H9 (cell line): ENCODE measurements around the gene MYO10. TPM values are rescaled to one million over a fixed set of nuclear protein-coding genes. Genes with fewer than 3 reads are reported as not detected.

ENCODE experiments used
- DNase-seq: peaks from one replicate; pipeline ENCODE4 v3.0.0-alpha.2; 2017
- H2AFZ ChIP-seq: one replicate; pipeline ENCODE4 v1.6.1; 2013; ENCODE audit warnings: mild to moderate bottlenecking, low read length, control low read depth, moderate library complexity
- H2AK5ac ChIP-seq: 2 replicates; pipeline ENCODE4 v1.6.1; 2013; ENCODE audit warnings: low read length, control low read depth, mixed read lengths; ENCODE audit not compliant: insufficient read length
- H2BK120ac ChIP-seq: one replicate; pipeline ENCODE4 v1.6.1; 2013; ENCODE audit warnings: low read depth, mild to moderate bottlenecking, low read length, control low read depth, inconsistent platforms; ENCODE audit not compliant: poor library complexity, severe bottlenecking
- H2BK12ac ChIP-seq: 2 replicates; pipeline ENCODE4 v1.6.1; 2013; ENCODE audit warnings: low read length, control low read depth, mixed read lengths, low read depth; ENCODE audit not compliant: insufficient read length
- H2BK15ac ChIP-seq: 2 replicates; pipeline ENCODE4 v1.6.1; 2013; ENCODE audit warnings: low read depth, low read length, control low read depth
- H2BK20ac ChIP-seq: one replicate; pipeline ENCODE4 v1.6.1; 2013; ENCODE audit warnings: low read depth, mild to moderate bottlenecking, low read length, control low read depth, inconsistent platforms; ENCODE audit not compliant: poor library complexity, severe bottlenecking
- H2BK5ac ChIP-seq: 2 replicates; pipeline ENCODE4 v1.6.1; 2013; ENCODE audit warnings: low read length, control low read depth, mixed read lengths; ENCODE audit not compliant: insufficient read length
- H3K14ac ChIP-seq: 2 replicates; pipeline ENCODE4 v1.6.1; 2013; ENCODE audit warnings: low read length, control low read depth; ENCODE audit not compliant: insufficient read depth
- H3K18ac ChIP-seq: 2 replicates; pipeline ENCODE4 v1.6.1; 2013; ENCODE audit warnings: low read depth, mild to moderate bottlenecking, mixed read lengths, low read length, control low read depth; ENCODE audit not compliant: insufficient read length
- H3K23ac ChIP-seq: 2 replicates; pipeline ENCODE4 v1.6.1; 2013; ENCODE audit warnings: low read length, control low read depth, mixed read lengths, low read depth; ENCODE audit not compliant: insufficient read length
- H3K23me2 ChIP-seq: 2 replicates; pipeline ENCODE4 v1.6.1; 2013; ENCODE audit warnings: low read depth, mild to moderate bottlenecking, mixed read lengths, low read length, control low read depth; ENCODE audit not compliant: insufficient read length, poor library complexity, severe bottlenecking
- H3K27ac ChIP-seq: 2 replicates; pipeline ENCODE4 v1.5.1; 2013; ENCODE audit warnings: low read length, control low read depth, mixed read lengths, low read depth; ENCODE audit not compliant: insufficient read length
- H3K27me3 ChIP-seq: 2 replicates; pipeline ENCODE4 v1.6.1; 2013; ENCODE audit warnings: low read length, control low read depth, inconsistent platforms; ENCODE audit not compliant: insufficient read depth
- H3K4ac ChIP-seq: 2 replicates; pipeline ENCODE4 v1.6.1; 2013; ENCODE audit warnings: low read depth, mild to moderate bottlenecking, control low read depth, inconsistent platforms, low read length, moderate library complexity
- H3K4me1 ChIP-seq: 2 replicates; pipeline ENCODE4 v1.6.1; 2013; ENCODE audit warnings: low read length, control low read depth, inconsistent platforms; ENCODE audit not compliant: insufficient read depth
- H3K4me2 ChIP-seq: 2 replicates; pipeline ENCODE4 v1.6.1; 2013; ENCODE audit warnings: low read length, control low read depth, mixed read lengths; ENCODE audit not compliant: insufficient read length, insufficient read depth
- H3K56ac ChIP-seq: 2 replicates; pipeline ENCODE4 v1.6.1; 2013; ENCODE audit warnings: low read depth, mild to moderate bottlenecking, mixed read lengths, low read length, control low read depth; ENCODE audit not compliant: insufficient read length
- H3K79me1 ChIP-seq: 2 replicates; pipeline ENCODE4 v1.6.1; 2013; ENCODE audit warnings: low read depth, mild to moderate bottlenecking, moderate library complexity, low read length, control low read depth, inconsistent platforms; ENCODE audit not compliant: insufficient read depth, poor library complexity, severe bottlenecking
- H3K79me2 ChIP-seq: 2 replicates; pipeline ENCODE4 v1.6.1; 2013; ENCODE audit warnings: low read length, control low read depth, inconsistent platforms; ENCODE audit not compliant: insufficient read depth
- H3K9ac ChIP-seq: 2 replicates; pipeline ENCODE4 v1.6.1; 2013; ENCODE audit warnings: low read length, control low read depth, mixed read lengths; ENCODE audit not compliant: insufficient read length; ENCODE audit errors: extremely low read depth
- H3K9me3 ChIP-seq: one replicate; pipeline ENCODE4 v1.6.1; 2013; ENCODE audit warnings: low read depth, low read length, inconsistent platforms; ENCODE audit not compliant: control insufficient read depth
- H3T11ph ChIP-seq: one replicate; pipeline ENCODE4 v1.6.1; 2013; ENCODE audit warnings: mild to moderate bottlenecking, low read length, control low read depth, inconsistent platforms
- H4K20me1 ChIP-seq: one replicate; pipeline ENCODE4 v1.6.1; 2013; ENCODE audit not compliant: control insufficient read depth, insufficient read length, insufficient read depth
- H4K5ac ChIP-seq: 2 replicates; pipeline ENCODE4 v1.6.1; 2013; ENCODE audit warnings: low read depth, mild to moderate bottlenecking, mixed read lengths, low read length, control low read depth; ENCODE audit not compliant: insufficient read length
- H4K8ac ChIP-seq: replicated peaks from 2 replicates; pipeline ENCODE4 v1.6.1; 2013; ENCODE audit warnings: low read length, control low read depth, mixed read lengths, low read depth; ENCODE audit not compliant: insufficient read length
- H4K91ac ChIP-seq: 2 replicates; pipeline ENCODE4 v1.6.1; 2013; ENCODE audit warnings: low read depth, mild to moderate bottlenecking, moderate library complexity, mixed read lengths, low read length, control low read depth; ENCODE audit not compliant: insufficient read length
- H3K27ac Mint-ChIP-seq, 3 experiments: 2 replicates in 2 of 3; 3 replicates in 1 of 3; pipeline ENCODE4 v1.8.0; 2020 to 2021; ENCODE audit warnings: mixed read lengths in 3 of 3, mild to moderate bottlenecking in 1 of 3, moderate library complexity in 1 of 3
- H3K27me3 Mint-ChIP-seq: 2 replicates; pipeline ENCODE4 v1.8.0; 2021; ENCODE audit warnings: low read depth, mild to moderate bottlenecking, moderate library complexity, mixed read lengths
- H3K36me3 Mint-ChIP-seq, 3 experiments: 2 replicates in 2 of 3; 3 replicates in 1 of 3; pipeline ENCODE4 v1.8.0; 2020 to 2021; ENCODE audit warnings: low read depth in 3 of 3, mixed read lengths in 3 of 3; ENCODE audit not compliant: insufficient read depth in 1 of 3
- H3K4me1 Mint-ChIP-seq, 2 experiments: 2 replicates each; pipeline ENCODE4 v1.8.0; 2020; ENCODE audit warnings: mixed read lengths in 2 of 2
- H3K4me3 Mint-ChIP-seq, 2 experiments: 2 replicates in 1 of 2; 3 replicates in 1 of 2; pipeline ENCODE4 v1.8.0; 2020 to 2021; ENCODE audit warnings: mild to moderate bottlenecking in 2 of 2, mixed read lengths in 2 of 2, moderate library complexity in 1 of 2
- H3K9me3 Mint-ChIP-seq, 2 experiments: 2 replicates in 1 of 2; 3 replicates in 1 of 2; pipeline ENCODE4 v1.8.0; 2020; ENCODE audit warnings: mild to moderate bottlenecking in 2 of 2, mixed read lengths in 2 of 2, moderate library complexity in 1 of 2
- CTCF ChIP-seq: fragments of 200-600 bp; sonication (generic); conservative IDR thresholded peaks from 3 replicates; pipeline ENCODE4 v1.8.0; 2021; ENCODE audit warnings: antibody characterized with exemption, mild to moderate bottlenecking
- WGBS: extraction: QIAGEN DNeasy Blood & Tissue Kit; methylation state at CpG from one replicate; pipeline ENCODE4 v1.1.7; 2013; ENCODE audit warnings: missing lambda C conversion rate, low lambda C conversion rate, mixed read lengths; ENCODE audit not compliant: insufficient read length; ENCODE audit errors: extremely low coverage; 5-methylcytosine and 5-hydroxymethylcytosine counted together
- total RNA-seq: library from RNA; stranded (reverse); gene quantifications from 2 replicates; pipeline ENCODE4 v1.2.1, GENCODE V29; 2021

Gene MYO10
- total RNA-seq, 1 experiment from 2014 or later: 127 TPM

DNA sequence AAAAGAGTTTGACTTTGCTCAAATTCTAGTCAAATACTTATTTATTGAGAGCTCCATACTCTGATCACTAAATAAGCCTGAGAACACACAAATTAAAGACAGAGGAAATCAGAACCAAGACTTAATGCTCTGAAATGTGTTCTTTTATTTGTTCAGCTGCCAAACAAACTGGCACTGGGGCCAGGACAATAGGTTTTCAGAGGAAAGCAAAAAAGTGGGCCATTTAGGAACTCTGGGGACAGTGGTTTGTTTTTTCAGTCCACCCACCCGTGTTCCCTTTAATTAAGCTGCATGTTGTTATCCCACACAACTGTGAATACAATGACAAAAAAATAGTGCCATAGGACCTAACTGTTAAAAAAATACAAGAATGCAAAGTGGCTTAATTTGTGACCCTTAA lies 223.9 kb downstream of the MYO10 start:
- Histone ChIP-seq H3K23me2 (peaks cover 2% of the 10 kb centered on the region), H3K27ac (no peak overlapping the region), H3K23ac (no peak overlapping the region), H2BK12ac (no peak overlapping the region), H3K9me3 (no peaks in the 10 kb centered on the region), H2AK5ac (no peak overlapping the region), H2BK15ac (no peak overlapping the region), H3K9ac (no peak overlapping the region), H4K20me1 (no peaks in the 10 kb centered on the region), H3K18ac (no peak overlapping the region), H2AFZ (no peak overlapping the region), H2BK20ac (no peak overlapping the region), H4K5ac (no peak overlapping the region), H3K79me2 (peaks cover 12% of the 10 kb centered on the region; the same call in 1 of the 2 replicates), H3K4ac (no peak overlapping the region), H3K27me3 (no peaks in the 10 kb centered on the region), H2BK120ac (no peak overlapping the region), H3K79me1 (peaks cover 4% of the 10 kb centered on the region), H4K91ac (no peak overlapping the region), H3T11ph (no peak overlapping the region), H3K4me1 (peaks cover 9% of the 10 kb centered on the region; the same call in 1 of the 2 replicates), H2BK5ac (no peak overlapping the region), H4K8ac (no peak overlapping the region), H3K4me2 (no peak overlapping the region), H3K14ac (no peak overlapping the region), H3K56ac (no peak overlapping the region)
- no peaks in the 10 kb centered on the region for H3K27me3 Mint-ChIP-seq
- no CpG with 5 or more reads among the region's 1 CpG for WGBS
- no peak overlapping the region for H3K4me3 Mint-ChIP-seq
- H3K9me3 Mint-ChIP-seq: no peaks in the 10 kb centered on the region
- no peak overlapping the region for H3K27ac Mint-ChIP-seq
- peaks cover 36 to 46% (median 43%) of the 10 kb centered on the region in 3 experiments; a peak in 6 of 7 replicates for H3K36me3 Mint-ChIP-seq
- DNase-seq: no peak
- peaks cover 43 to 48% of the 10 kb centered on the region in 2 experiments for H3K4me1 Mint-ChIP-seq
- no peak for TF ChIP-seq CTCF
